ENCODE measurements around the gene ARHGAP26.

The ARHGAP26 gene

DNA sequence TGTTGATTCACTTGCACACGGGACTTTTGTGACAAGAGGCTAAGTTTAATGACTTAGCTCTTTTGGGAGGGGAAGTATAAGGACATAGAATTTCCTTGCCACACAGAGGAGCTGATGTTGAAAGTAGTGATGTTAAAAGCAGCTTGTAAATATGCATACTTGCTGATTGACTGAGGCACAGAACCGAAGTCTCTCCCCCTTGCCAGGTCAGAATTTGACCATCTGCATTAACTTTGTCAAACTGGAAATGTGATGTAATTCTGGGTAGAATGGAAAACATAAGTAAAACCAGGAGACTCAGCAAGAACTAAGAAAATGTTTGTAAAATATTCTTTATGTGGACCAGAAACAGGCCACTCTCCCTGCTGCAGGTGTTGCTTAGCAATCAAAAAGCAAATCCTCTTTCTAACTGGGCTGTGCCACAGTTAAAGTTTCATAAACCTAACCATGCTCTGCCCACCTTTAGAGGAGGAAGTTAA is 349.2 kb downstream of the ARHGAP26 start:
- DNase-seq (ENCODE audit: insufficient read length, low spot score) (no peak), FAIRE-seq (peak; percentile 88)

- DNase-seq (ENCODE audit: insufficient read length, low spot score) (no peak), FAIRE-seq (peak; percentile 55)
Observed at GRCh38 chr5:143119881-143120341, 349.7 kb downstream of the ARHGAP26 start.

DNA sequence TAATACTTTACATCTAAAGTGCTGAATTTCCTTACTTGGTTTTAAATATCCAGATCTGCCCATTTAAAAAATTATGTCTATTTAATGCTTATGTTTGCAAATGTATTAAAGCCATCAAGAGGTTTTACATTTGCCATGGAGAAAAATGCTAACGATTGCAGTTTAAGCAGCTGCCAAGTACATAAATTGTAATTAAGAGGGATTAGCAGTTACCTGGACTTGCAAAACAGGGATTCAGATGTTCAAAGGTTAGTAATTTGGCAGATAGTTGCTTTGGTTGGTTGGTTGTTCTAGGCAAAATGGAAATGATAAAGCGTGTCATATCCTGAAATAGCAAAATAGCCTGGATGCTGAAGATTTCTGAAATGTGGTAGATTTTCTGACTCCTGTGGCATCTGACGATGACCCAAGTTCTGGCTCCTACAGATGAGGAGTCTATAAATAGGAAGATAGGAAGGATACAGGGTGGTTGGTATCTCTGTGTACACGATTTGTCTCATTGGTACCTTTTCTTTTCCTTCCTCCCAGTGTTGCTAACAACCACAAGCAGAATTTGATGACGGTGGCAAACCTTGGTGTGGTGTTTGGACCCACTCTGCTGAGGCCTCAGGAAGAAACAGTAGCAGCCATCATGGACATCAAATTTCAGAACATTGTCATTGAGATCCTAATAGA is 350.4 kb downstream of the ARHGAP26 start:
- FAIRE-seq (no peak), DNase-seq (ENCODE audit: insufficient read length, low spot score) (no peak)

DNA sequence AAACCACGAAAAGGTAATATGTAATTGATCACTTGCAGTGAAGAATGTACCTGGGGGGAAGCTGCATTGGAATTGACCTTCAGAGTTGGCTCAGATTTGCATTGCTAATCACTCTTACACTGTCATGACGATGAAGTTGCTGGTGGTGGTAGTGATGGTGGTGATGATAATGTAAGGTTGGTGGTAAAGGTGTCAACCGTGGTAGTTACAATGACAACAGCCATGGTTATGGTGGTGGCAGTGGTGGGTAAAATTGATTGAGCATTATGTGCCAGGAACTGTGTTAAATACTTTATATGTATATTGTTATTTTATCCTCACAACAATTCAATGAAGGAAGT is 350.9 kb downstream of the ARHGAP26 start:
- no peak for DNase-seq (ENCODE audit: insufficient read length, low spot score)
- FAIRE-seq = no peak

- DNase-seq (ENCODE audit: insufficient read length, low spot score) = no peak
- FAIRE-seq = no peak
Observed at GRCh38 chr5:143124593-143124992, 354.4 kb downstream of the ARHGAP26 start.

DNA sequence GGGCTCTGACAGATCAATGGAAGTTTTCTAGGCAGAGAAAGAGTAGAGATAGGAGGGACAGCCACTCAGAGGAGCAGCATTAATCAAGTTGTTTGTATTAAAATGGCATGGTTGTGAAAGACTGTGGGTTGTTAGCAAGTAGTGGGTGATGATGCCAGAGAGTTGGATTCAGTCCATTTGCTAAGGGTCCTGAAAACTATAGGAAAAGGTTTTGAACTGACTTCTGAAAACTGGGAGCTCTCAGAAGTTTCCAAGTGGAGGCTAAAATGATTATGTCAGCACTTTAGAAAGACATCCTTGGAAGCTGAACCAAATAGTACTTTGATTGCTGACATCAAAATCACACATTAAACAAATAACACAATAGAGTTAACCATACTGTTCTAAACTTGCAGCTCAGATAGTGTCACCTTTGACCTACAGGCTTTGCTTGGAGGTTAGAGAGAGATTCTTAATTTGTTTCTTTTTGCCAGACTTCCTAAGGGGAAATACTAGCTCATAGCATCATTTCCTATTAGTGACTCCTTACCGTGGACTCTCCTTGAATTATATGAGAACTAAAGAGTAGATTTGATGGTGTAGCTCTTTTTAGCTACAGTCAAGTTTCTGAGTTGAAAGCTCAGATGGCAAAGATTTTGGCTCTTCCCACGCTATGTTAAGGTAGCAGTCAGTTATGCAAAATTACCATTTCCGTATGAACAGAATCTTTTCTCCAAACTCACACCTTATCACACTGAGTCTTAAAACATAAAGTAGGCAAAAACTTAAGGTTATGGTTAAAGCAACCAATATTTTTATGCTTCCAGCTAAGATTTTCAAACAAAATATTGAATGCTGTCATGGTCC is 356.2 kb downstream of the ARHGAP26 start:
- DNase-seq (ENCODE audit: insufficient read length, low spot score) (no peak), FAIRE-seq (no peak)

DNA sequence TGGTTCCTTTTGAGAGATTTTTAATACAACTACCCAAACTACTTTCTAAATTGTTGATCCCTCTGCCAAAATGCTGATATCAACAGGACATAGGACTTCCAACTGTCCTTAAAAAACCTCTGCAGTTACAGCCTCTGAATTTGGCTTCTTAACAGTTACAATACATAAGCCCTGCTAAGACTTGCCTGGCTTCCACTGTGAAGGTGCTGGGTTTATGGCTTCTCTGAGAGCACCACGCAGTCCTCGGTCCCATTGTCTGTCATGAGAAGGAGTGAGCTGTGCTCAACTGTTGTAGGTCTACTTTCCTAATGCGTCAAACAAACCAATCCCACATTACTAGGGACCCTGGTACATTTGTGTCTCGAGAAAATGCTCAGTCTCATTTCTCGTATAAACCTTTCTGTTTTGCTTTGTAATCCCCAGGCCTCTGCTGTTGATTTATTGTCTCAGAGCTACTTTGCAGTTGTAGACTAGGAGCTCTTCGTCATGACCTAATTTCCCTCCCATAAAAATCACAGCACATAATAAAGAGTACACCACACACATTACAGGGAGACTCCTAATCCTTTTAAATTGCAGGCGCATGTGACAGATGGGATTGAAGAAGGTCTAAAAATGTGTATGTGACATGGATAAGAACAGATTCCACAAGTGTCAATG is 358.4 kb downstream of the ARHGAP26 start:
- FAIRE-seq (no peak), DNase-seq (ENCODE audit: insufficient read length, low spot score) (no peak)

DNA sequence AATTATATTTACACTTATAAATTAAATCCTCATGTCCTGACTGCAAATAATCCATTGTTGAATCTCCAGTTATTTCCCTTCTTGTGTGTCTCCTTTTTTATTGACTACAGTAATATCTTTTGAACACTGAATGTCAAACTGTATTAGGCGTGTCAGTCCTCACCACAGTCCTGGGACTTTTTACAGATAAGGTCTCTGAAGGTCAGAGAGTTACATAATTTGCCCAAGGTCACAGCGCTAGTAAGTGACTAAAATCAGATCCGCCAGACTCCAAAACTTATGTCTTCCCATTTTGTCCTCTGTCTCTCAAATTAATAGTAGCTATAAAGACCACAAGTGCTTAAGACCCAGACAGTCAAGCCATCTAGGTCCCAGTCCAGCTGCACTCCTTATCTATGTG is 359.0 kb downstream of the ARHGAP26 start:
- FAIRE-seq = no peak
- DNase-seq (ENCODE audit: insufficient read length, low spot score) = no peak

- no peak for FAIRE-seq
- DNase-seq (ENCODE audit: insufficient read length, low spot score) = no peak
Observed at GRCh38 chr5:143129910-143130612, 359.9 kb downstream of the ARHGAP26 start.

- no peak for DNase-seq (ENCODE audit: insufficient read length, low spot score)
- no peak for FAIRE-seq
Observed at GRCh38 chr5:143130613-143131305, 360.6 kb downstream of the ARHGAP26 start.

DNA sequence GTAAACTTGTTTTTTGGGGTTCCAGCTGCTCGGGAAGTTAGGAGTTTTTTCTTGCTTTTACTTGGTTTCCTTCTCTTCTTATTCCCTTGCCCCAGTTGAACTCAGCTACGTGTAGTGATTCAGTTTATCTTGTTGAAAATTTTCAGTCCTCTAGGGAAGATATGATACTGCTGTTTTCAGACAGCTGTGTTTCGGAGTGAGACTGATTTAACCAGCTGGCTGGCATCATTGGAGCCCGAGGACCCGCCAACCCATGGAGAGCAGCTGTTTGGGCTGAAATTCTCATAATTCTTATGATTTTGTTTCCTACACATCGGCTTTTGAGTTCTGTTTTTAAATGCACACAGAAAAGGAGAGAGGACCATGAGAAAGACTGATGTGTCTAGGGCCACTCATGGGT is 361.8 kb downstream of the ARHGAP26 start:
- FAIRE-seq (no peak), DNase-seq (ENCODE audit: insufficient read length, low spot score) (no peak)

DNA sequence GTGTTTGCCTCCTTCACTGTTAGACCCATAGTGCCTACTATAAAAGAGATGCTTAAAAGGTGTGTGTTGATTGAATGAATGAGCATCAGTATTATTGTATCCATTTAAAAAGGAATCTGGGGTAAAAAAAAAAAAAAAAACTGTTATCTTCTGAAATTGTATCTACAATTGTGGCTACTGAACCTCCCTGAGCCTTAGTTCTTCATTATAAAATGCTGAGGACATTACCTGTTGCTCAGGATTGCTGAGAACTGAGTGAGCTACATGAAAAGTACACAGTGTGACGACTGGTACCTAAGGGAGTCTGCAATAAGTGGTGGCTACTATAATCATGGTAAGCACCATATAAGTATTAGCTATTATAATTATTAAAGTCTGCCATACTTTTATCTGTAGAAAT is 362.6 kb downstream of the ARHGAP26 start:
- no peak for FAIRE-seq
- DNase-seq (ENCODE audit: insufficient read length, low spot score) = no peak

DNA sequence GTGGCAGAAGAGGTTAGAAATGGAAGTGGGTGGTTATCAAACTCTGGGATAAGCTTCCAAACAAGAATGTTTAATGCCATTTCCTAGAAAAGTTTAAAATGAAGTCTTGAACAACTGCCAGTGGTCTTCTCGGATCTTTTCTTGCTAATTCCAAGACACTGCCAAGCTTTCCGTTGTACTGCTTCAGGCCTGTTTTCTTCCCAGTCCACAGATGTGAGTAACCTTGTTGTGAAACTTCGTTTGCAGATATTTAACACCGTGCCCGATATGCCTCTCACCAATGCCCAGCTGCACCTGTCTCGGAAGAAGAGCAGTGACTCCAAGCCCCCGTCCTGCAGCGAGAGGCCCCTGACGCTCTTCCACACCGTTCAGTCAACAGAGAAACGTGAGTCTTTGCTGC is 363.5 kb downstream of the ARHGAP26 start:
- no peak for FAIRE-seq
- DNase-seq (ENCODE audit: insufficient read length, low spot score) = no peak

- FAIRE-seq (no peak), DNase-seq (ENCODE audit: insufficient read length, low spot score) (no peak)
Observed at GRCh38 chr5:143134269-143134668, 364.1 kb downstream of the ARHGAP26 start.

GRCh38 chr5:143134900-143135299 is 364.7 kb downstream of the ARHGAP26 start:
- DNase-seq (ENCODE audit: insufficient read length, low spot score) (no peak), FAIRE-seq (peak; percentile 8)

DNA sequence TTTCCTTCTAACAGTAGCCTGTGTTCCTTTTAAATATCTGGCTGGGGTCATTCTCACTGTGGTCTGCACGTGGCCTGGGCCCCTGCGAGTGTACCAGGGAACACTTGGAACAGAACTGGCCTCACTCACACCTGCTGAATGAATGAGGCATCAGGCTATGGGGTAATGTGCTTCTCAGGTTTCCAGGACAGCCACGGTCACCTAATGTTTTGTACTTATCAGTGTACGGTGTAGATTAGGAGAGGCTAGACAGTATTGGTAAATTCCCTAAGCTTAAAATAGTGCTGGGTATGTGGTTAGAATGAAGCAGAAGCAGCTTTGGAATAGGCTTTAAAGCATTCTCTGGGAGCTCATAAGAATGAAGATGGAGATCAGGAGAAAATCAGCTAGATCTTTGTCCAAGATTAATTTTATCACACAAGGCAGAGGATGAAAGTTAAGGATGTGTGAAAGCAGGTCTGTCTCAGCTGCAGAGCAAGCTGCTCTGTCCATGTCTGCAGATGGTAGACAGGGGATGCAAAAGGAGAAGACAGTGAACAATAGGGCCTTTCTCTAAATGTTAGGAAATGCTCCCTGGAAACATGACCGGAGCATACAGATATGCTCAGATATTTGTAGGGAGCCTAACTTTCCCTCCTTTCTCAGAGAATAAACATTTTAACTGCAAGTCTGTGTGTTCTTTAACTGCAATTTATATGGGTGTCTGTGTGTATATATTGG is 365.8 kb downstream of the ARHGAP26 start:
- no peak for FAIRE-seq
- no peak for DNase-seq (ENCODE audit: insufficient read length, low spot score)

DNA sequence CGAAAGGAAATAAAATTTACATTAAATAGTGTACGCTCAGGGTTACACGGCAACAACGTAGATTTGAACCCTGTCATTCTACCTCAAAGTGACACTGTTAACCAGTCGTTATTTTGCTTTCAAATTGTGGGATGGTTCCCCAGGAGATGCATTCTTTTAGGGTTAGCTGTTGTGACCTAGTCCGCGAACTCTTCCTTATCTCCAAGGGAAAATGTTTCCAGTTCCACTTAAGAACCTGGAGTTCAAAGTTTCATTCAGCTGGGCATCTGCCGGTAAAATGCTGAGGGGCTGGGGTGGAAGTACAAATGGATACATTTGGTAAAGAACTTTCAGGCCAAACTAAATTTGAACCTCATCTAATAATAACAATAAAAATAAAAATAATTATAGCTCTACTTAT is 368.7 kb downstream of the ARHGAP26 start:
- FAIRE-seq (no peak), DNase-seq (ENCODE audit: insufficient read length, low spot score) (no peak)

GRCh38 chr5:143139585-143139984 is 369.4 kb downstream of the ARHGAP26 start:
- FAIRE-seq (no peak), DNase-seq (ENCODE audit: insufficient read length, low spot score) (no peak)

DNA sequence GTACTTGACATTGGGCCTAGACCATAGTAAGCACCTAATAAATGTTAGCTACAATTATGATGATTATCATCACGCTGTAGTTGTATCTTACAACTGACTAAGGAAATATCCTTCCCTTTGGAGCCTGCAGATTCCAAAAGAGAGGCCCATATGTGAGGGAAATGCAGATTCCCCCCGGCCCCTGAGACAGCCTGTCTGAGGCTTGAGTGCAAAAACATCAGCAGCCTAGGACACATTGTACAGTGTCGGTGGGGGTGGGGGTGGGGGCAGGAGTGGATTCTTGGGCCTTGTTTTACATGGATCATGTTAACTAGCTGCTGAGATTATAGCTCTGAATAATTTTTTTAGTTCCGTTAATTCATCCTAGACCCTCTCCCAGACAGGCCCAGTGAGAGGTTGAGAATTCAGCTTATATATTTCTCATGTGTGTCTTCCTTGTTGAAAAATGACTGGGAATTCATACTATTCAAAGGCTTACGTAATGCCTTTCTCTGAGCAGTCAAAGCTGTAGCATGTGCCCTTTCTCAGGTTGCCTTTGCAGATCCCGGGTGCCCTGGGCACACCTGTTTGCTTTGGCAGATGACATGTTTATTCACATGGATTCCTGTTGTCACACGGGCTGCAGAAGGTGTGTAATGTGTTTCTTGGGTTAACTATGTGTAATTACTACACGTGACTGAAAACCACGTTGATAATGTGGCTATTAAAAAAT is 370.5 kb downstream of the ARHGAP26 start:
- DNase-seq (ENCODE audit: insufficient read length, low spot score) (no peak), FAIRE-seq (no peak)

Data from GM19239 (cell line).